HepG2 (cell line): ENCODE results near the gene FAF1. TPM values are rescaled to one million over a fixed set of nuclear protein-coding genes. Genes with fewer than 3 reads are reported as not detected.

Experiments
- ATAC-seq: fragments of 200-7000 bp; cut with Tn5 transposase; 3 replicates; pipeline ENCODE4 v1.9.1; 2020; ENCODE audit warnings: mild to moderate bottlenecking, moderate library complexity
- BruUV-seq: library from RNA; stranded (reverse); fragments of 400-500 nt; replicated peaks from 2 replicates; lab custom pipeline; 2021; lab: Mats Ljungman, UMichigan
- CTCF ChIA-PET: fragments of 300-600 bp; formaldehyde crosslinking; extraction: SDS; loops from one replicate; lab custom pipeline; 2021; ENCODE audit warnings: low total read pairs, inconsistent platforms, low intra/inter-chr PET ratio; lab: Yijun Ruan, JAX
- POLR2A ChIA-PET: fragments of 350-600 bp; sonication (Branson Sonifier 250); formaldehyde crosslinking; loops from one replicate; lab custom pipeline; 2020; ENCODE audit warnings: antibody characterized with exemption, inconsistent platforms; lab: Yijun Ruan, JAX
- DNase-seq: peaks from one replicate; pipeline ENCODE4 v3.0.0-alpha.2; 2015; ENCODE audit warnings: low spot score
- FAIRE-seq: peaks from 3 replicates; lab custom pipeline; 2011; peaks lifted over from hg19 to GRCh38; lab: Jason Lieb, UNC
- H2AFZ ChIP-seq: one replicate; pipeline ENCODE4 v1.6.1; 2011; ENCODE audit warnings: low read length, inconsistent platforms
- H3K27ac ChIP-seq: fragments of 300-600 bp; 3 replicates; pipeline ENCODE4 v1.8.0; 2011; ENCODE audit warnings: mixed run types, mild to moderate bottlenecking, mixed read lengths, low read length, inconsistent platforms; ENCODE audit not compliant: insufficient read depth; ENCODE audit errors: extremely low read length
- H3K27me3 ChIP-seq, 2 experiments: fragments of 200-600 bp in 1 of 2; 2 replicates in 1 of 2; 3 replicates in 1 of 2; pipeline versions ENCODE4 v1.6.0 to v1.8.0; 2011; ENCODE audit warnings: low read length in 2 of 2, mild to moderate bottlenecking in 2 of 2, moderate library complexity in 2 of 2, inconsistent platforms in 1 of 2; ENCODE audit not compliant: insufficient read depth in 2 of 2, control insufficient read depth in 1 of 2
- H3K36me3 ChIP-seq, 2 experiments: fragments of 200-600 bp in 1 of 2; replicated peaks in 1 of 2; 2 replicates in 1 of 2; 3 replicates in 1 of 2; pipeline versions ENCODE4 v1.5.1 to v1.8.0; 2011; ENCODE audit warnings: low read length in 2 of 2, inconsistent platforms in 1 of 2; ENCODE audit not compliant: insufficient read depth in 2 of 2, control insufficient read depth in 1 of 2
- H3K4me1 ChIP-seq: 2 replicates; pipeline ENCODE4 v1.5.1; 2012; ENCODE audit warnings: low read length, inconsistent platforms; ENCODE audit not compliant: insufficient read depth
- H3K4me2 ChIP-seq: 2 replicates; pipeline ENCODE4 v1.6.0; 2011; ENCODE audit warnings: low read depth, low read length, inconsistent platforms
- H3K4me3 ChIP-seq, 3 experiments: fragments of 200-600 bp in 1 of 3; sonication (generic), shearing (Covaris generic) in 1 of 3; replicated peaks in 1 of 3; 2 replicates each; pipeline ENCODE4 v1.5.1; 2011 to 2016; ENCODE audit warnings: low read length in 3 of 3, inconsistent platforms in 2 of 3, low read depth in 2 of 3, mild to moderate bottlenecking in 2 of 3, control low read depth in 1 of 3, mixed read lengths in 1 of 3; ENCODE audit not compliant: insufficient read depth in 1 of 3
- H3K79me2 ChIP-seq: one replicate; pipeline ENCODE4 v1.6.1; 2011; ENCODE audit warnings: low read length, inconsistent platforms; ENCODE audit not compliant: insufficient read depth
- H3K9ac ChIP-seq: 2 replicates; pipeline ENCODE4 v1.6.0; 2011; ENCODE audit warnings: mild to moderate bottlenecking, low read depth, low read length, inconsistent platforms; ENCODE audit not compliant: insufficient read depth
- H3K9me3 ChIP-seq: 2 replicates; pipeline ENCODE4 v1.5.1; 2012; ENCODE audit warnings: mild to moderate bottlenecking, low read length
- H4K20me1 ChIP-seq: 2 replicates; pipeline ENCODE4 v1.6.0; 2011; ENCODE audit warnings: inconsistent platforms, mild to moderate bottlenecking, low read length, moderate library complexity; ENCODE audit not compliant: insufficient read depth
- BCL6 ChIP-seq: IDR thresholded peaks from 2 replicates; pipeline ENCODE4 v1.6.1; 2016; ENCODE audit warnings: missing genetic modification reagents, missing compliant biosample characterization
- TAF15 ChIP-seq: fragments of 200-400 bp; formaldehyde crosslinking; IDR thresholded peaks from one replicate; pipeline ENCODE4 v1.6.1; 2018; ENCODE audit warnings: mild to moderate bottlenecking, low read depth, low read length; ENCODE audit not compliant: poor library complexity, severe bottlenecking
- ZMYM2 ChIP-seq: sonication (generic); formaldehyde crosslinking; IDR thresholded peaks from 2 replicates; pipeline ENCODE4 v1.8.0; 2022; ENCODE audit warnings: mild to moderate bottlenecking, missing genetic modification reagents
- ZNF782 ChIP-seq: sonication (generic); formaldehyde crosslinking; IDR thresholded peaks from 2 replicates; pipeline ENCODE4 v1.4.0; 2020; ENCODE audit warnings: missing genetic modification reagents, mild to moderate bottlenecking, borderline replicate concordance
- WGBS: methylation state at CpG from one replicate; pipeline ENCODE4 v1.1.6; 2017; ENCODE audit warnings: low lambda C conversion rate; 5-methylcytosine and 5-hydroxymethylcytosine counted together
- in situ Hi-C: cut with HindIII; loops from 2 replicates; pipeline ENCODE4 v1.10.0; 2017; ENCODE audit warnings: low pct_unique_long_range_greater_than_20kb; ENCODE audit not compliant: extremely low pct_ligation_motif_present
- intact Hi-C: fragments of 100-400 bp; cut with micrococcal nuclease; formaldehyde crosslinking; loops from one replicate; pipeline ENCODE4 v1.10.0; 2022; ENCODE audit not compliant: unreplicated experiment
- polyA plus RNA-seq, 8 experiments: library from polyadenylated mRNA; depleted of rRNA in 3 of 8; stranded (reverse) in 7 of 8; unstranded in 1 of 8; fragments of >200 nt; fragmentation: Illumina TruSeq in 4 of 8; extraction: Trizol in 4 of 8; gene quantifications; 2 replicates each; pipeline versions ENCODE4 v1.2.1 to v1.2.3, GENCODE V29; 2011 to 2016; ENCODE audit warnings: low read depth in 4 of 8, missing spikeins in 1 of 8, mixed read lengths in 1 of 8; ENCODE audit not compliant: insufficient read depth in 1 of 8
- total RNA-seq, 5 experiments: library from RNA; depleted of rRNA; stranded (reverse); fragments of >200 nt; fragmentation: Illumina TruSeq; extraction: Trizol; gene quantifications; 2 replicates each; pipeline ENCODE4 v1.2.3, GENCODE V29; 2016; ENCODE audit warnings: low read depth in 1 of 5

The FAF1 gene
- total and polyA plus RNA-seq, 2 of the 13 experiments (the other 11 are each of a cell fraction or from before 2014, with no cell fraction given): 19.4 to 63.3 TPM

GRCh38 chr1:50531027-50531426 is 429.0 kb downstream of the FAF1 start:
- no peak for DNase-seq
- Histone ChIP-seq H3K36me3 (no peaks in the 10 kb centered on the region), H3K27ac (no peak overlapping the region), H3K79me2 (no peaks in the 10 kb centered on the region), H3K27me3 (no peaks in the 10 kb centered on the region), H3K4me3 (no peak overlapping the region), H2AFZ (no peak overlapping the region)
- intact Hi-C loops: no loop called here
- POLR2A ChIA-PET: no interaction called here
- 79% methylated on average over 2 of the region's 2 CpGs for WGBS
- TF ChIP-seq BCL6 (CRISPR knock-in tag) (peak; percentile 93), ZNF782 (CRISPR knock-in tag) (no peak)
- TF ChIP-seq, all 625 proteins: peak for 1
- CTCF ChIA-PET: no interaction called here
- H3K4me2 ChIP-seq: no peak overlapping the region
- H3K4me1 ChIP-seq: peaks cover 33% of the 10 kb centered on the region
- BruUV-seq: no TSS peak
- FAIRE-seq: no peak
- H3K9me3 ChIP-seq: no peaks in the 10 kb centered on the region
- ATAC-seq: no peak
- no peaks in the 10 kb centered on the region for H4K20me1 ChIP-seq
- in situ Hi-C loops: no loop called here
- no peak overlapping the region for H3K9ac ChIP-seq

GRCh38 chr1:50529510-50529909 is 430.6 kb downstream of the FAF1 start:
- ChIA-PET POLR2A (no interaction called here), CTCF (no interaction called here)
- no peaks in the 10 kb centered on the region for H4K20me1 ChIP-seq
- H3K9me3 ChIP-seq: no peaks in the 10 kb centered on the region
- no peak for DNase-seq
- FAIRE-seq: no peak
- no peak overlapping the region for H3K4me3 ChIP-seq
- H3K4me1 ChIP-seq: peaks cover 33% of the 10 kb centered on the region
- ATAC-seq: no peak
- BruUV-seq: no TSS peak
- no peak overlapping the region for H2AFZ ChIP-seq
- H3K27ac ChIP-seq: no peak overlapping the region
- no peak overlapping the region for H3K9ac ChIP-seq
- no peaks in the 10 kb centered on the region for H3K79me2 ChIP-seq
- no peaks in the 10 kb centered on the region for H3K36me3 ChIP-seq
- in situ Hi-C loops: loop anchor here (10.0 kb wide), 1 partner anchor 65 kb away; no protein-coding TSS in a partner anchor
- TF ChIP-seq ZMYM2 (CRISPR knock-in tag): no peak
- no peak for TF ChIP-seq TAF15
- H3K27me3 ChIP-seq: no peaks in the 10 kb centered on the region
- intact Hi-C loops: no loop called here
- no peak overlapping the region for H3K4me2 ChIP-seq
